ENCODE measurements around the gene PDZD11.
"Not testable (repeated sequence)": the region's sequence is repeated elsewhere in the genome, so short reads cannot be mapped to it uniquely, and the experiment has no call there.

PDZD11 gene

GRCh38 chrX:70255452-70255851, 34.3 kb downstream of the PDZD11 start:
- FAIRE-seq: no peak

- FAIRE-seq: no peak
Measured at GRCh38 chrX:70254909-70255308, 34.8 kb downstream of the PDZD11 start.

DNA sequence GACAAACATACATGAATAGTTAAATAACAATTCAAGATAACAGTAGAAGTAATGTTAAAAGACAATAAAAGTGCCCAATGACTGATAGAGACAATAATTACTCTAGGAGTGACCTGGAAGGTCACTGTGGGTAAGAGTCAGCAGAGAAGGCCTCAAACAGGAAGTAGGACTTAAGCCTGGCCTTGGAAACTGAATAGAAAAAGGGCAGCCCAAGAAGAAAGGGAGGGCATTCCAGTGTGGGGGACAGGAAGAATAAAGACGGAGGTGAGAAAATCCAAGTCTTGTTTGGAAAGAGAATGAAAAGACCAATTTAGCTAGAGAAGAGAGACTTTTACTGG, 35.7 kb downstream of the PDZD11 start:
- no peak for FAIRE-seq

- no peak for FAIRE-seq
Measured at GRCh38 chrX:70253377-70254062, 36.2 kb downstream of the PDZD11 start.

DNA sequence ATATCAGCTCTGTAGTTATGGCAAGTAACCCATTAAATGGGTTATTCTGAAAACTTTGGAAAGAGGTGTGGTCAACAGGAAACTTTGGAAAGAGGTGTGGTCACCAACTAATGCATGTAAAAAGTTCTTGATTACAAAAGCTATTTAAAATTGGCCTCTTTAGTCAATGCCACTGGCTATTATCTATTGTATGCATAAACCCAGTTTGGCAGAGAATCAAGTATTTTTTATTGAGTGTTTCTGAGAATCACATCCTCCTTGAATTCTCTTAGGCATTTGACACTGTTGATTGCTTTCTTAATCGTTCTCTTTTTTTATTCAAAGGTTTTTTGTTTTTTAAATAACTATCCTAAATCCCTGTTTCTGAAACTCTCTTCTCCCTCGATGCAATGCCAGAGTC, 37.2 kb downstream of the PDZD11 start:
- no peak for FAIRE-seq

- FAIRE-seq: no peak
Measured at GRCh38 chrX:70247252-70247651, 42.5 kb downstream of the PDZD11 start.

- no peak for FAIRE-seq
Measured at GRCh38 chrX:70244881-70245280, 44.8 kb downstream of the PDZD11 start.

DNA sequence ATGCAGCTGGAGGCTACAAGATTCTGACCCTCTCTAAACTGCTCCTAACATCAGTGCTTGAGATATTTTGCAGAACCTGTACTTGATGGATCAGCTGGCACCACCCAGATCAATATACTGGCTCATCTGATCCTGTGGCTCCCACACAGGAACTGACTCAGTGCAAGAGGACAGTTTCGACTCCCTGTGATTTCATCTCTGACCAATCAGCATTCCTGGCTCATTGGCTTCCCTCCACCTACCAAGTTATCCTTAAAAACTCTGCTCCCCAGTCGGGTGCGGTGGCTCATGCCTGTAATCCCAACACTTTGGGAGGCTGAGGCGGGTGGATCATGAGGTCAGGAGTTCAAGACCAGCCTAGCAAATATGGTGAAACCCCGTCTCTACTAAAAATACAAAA, 46.1 kb downstream of the PDZD11 start:
- FAIRE-seq: not testable (repeated sequence)

- FAIRE-seq: no peak
Measured at GRCh38 chrX:70241501-70241900, 48.2 kb downstream of the PDZD11 start.

- no peak for FAIRE-seq
Measured at GRCh38 chrX:70240751-70241150, 49.0 kb downstream of the PDZD11 start.
